ENCODE data around the gene ECPAS.

- no peak for TF ChIP-seq GATA2 (IDR thresholded peaks at IDR 0.05; ENCODE audit: low read depth, low read length)
- no peak for TF ChIP-seq GATA3 (IDR thresholded peaks at IDR 0.05; ENCODE audit: low read depth, low read length)
Observed at GRCh38 chr9:111381006-111381405, 103.2 kb downstream of the ECPAS start.

Measured in SH-SY5Y (cell line).